Astrocyte (in vitro differentiated cells and primary cell): ENCODE data around the gene METTL21C.

Experiments used
- CTCF ChIP-seq: IDR thresholded peaks from 2 replicates; pipeline ENCODE4 v1.5.1; 2011; ENCODE audit warnings: low read depth, mild to moderate bottlenecking, inconsistent platforms, low read length, moderate library complexity; ENCODE audit not compliant: insufficient read depth
- EZH2 ChIP-seq: IDR thresholded peaks from 2 replicates; pipeline ENCODE4 v1.6.1; 2012; ENCODE audit warnings: mild to moderate bottlenecking, low read length, inconsistent platforms; ENCODE audit not compliant: insufficient read depth

GRCh38 chr13:102742101-102742500 is 47.3 kb upstream of the METTL21C start:
- TF ChIP-seq CTCF = no peak
- TF ChIP-seq EZH2 = no peak
